Neural crest cell (in vitro differentiated cells): ENCODE results near the gene GMDS. TPM values are rescaled to one million over a fixed set of nuclear protein-coding genes. Genes with fewer than 3 reads are reported as not detected.

ENCODE experiments used
- DNase-seq: peaks from one replicate; pipeline ENCODE4 v3.0.0; 2021; ENCODE audit warnings: low read depth, mixed read lengths, low spot score
- H3K27ac Mint-ChIP-seq: one replicate; pipeline ENCODE4 v1.8.0; 2021; ENCODE audit warnings: mild to moderate bottlenecking, mixed read lengths; ENCODE audit not compliant: unreplicated experiment
- H3K27me3 Mint-ChIP-seq: 2 replicates; pipeline ENCODE4 v1.8.0; 2021; ENCODE audit warnings: low read depth, mild to moderate bottlenecking, mixed read lengths
- H3K36me3 Mint-ChIP-seq: 2 replicates; pipeline ENCODE4 v1.8.0; 2021; ENCODE audit warnings: low read depth, mild to moderate bottlenecking, mixed read lengths
- H3K4me1 Mint-ChIP-seq: 2 replicates; pipeline ENCODE4 v1.8.0; 2021; ENCODE audit warnings: mixed read lengths
- H3K4me3 Mint-ChIP-seq: one replicate; pipeline ENCODE4 v1.8.0; 2021; ENCODE audit warnings: mild to moderate bottlenecking, mixed read lengths
- H3K9me3 Mint-ChIP-seq: 2 replicates; pipeline ENCODE4 v1.8.0; 2021; ENCODE audit warnings: mixed read lengths
- CTCF ChIP-seq: fragments of 200-600 bp; sonication (generic); conservative IDR thresholded peaks from 2 replicates; pipeline ENCODE4 v1.5.0; 2021; ENCODE audit warnings: antibody characterized with exemption, mild to moderate bottlenecking
- total RNA-seq: library from RNA; stranded (reverse); gene quantifications from 2 replicates; pipeline ENCODE4 v1.2.1, GENCODE V29; 2021

GMDS gene
- total RNA-seq, 1 donor from 2014 or later = 16.1 TPM

DNA sequence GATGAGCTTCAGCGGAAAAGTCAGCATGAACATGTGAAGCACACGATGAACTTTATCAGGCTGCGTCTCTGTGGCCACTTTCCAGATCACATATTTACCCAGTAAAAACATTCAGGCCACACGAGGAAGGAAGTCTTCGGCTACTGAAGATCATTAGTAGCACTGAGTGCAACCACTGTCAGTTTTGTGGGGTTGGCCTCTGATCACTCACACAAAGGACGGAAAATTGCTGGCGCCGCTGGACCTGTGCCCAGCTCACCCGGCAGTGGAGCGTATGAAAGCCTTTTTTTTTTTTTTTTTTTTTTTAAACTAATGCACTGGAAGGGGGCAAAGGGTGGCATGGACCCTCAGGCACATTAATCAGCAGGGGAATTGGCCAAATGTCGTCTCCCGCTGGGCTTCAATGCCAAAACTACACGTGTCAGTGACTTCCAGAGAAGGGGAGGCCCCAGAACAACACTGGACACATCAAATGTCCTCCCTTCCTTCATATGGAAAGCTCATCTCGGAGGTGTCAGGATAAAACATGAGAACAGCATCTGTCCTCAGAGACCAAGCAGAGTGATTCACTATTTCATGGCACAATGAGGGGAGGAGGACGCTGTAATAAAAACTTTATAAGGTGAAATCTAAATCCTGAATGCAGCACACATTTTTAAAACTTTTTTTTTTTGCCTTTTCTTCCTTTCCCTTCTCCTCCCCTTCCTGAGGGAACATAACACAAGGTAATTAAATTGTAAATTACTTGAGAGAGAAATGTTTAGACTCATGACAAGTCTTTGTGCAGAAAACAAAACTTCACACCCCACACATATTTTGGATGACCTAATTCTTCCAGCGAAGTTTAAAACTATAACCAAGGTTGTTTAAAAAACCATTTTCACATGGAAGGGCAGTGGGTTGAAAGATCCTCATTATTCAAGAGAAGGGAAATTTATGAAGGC, 412.3 kb downstream of the GMDS start:
- no peak for TF ChIP-seq CTCF
- Mint-ChIP-seq H3K9me3 (peaks cover 10% of the 10 kb centered on the region), H3K36me3 (peaks cover 7% of the 10 kb centered on the region), H3K4me1 (peaks cover 29% of the 10 kb centered on the region), H3K4me3 (no peak overlapping the region), H3K27ac (no peak overlapping the region), H3K27me3 (no peaks in the 10 kb centered on the region)
- DNase-seq = no peak

GRCh38 chr6:1832358-1832757, 413.0 kb downstream of the GMDS start:
- Mint-ChIP-seq H3K4me3 (no peak overlapping the region), H3K27ac (no peak overlapping the region), H3K9me3 (peaks cover 14% of the 10 kb centered on the region), H3K4me1 (peaks cover 21% of the 10 kb centered on the region), H3K36me3 (peaks cover 9% of the 10 kb centered on the region), H3K27me3 (no peaks in the 10 kb centered on the region)
- no peak for DNase-seq
- TF ChIP-seq CTCF = no peak

DNA sequence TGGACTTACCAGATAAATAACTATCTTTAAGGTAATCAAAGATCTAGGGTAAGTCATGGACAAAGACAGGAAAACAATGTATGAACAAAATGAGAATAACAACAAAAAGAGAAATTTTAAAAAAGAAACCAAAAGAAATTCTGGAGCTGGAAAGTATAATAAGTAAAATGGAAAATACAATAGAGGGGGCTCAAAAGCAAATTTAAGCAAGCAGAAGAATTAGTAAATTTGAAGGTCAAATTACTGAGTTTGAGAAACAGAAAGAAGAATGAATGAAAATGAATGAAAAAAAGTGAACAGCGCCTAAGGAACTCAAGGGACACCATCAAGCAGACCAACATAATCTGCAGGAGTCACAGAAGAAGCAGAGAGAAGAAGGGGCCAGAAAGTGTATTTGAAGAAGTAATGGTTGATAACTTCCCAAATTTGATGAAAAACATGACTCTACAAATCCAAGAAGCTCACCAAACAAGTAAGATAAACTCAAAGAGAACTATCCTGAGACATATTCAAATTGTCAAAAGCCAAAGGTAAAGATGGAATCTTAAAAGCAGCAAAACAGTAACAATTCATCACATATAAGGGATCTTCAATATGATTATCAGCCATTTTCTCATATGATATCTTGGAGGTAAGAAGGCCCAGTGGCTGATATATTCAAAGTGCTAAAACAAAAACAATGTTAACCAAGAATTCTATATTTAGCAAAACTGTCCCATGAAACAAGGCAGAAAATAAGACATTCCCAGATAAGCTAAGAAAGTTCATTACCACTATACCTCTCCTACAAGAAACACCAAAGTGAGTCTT, 417.2 kb downstream of the GMDS start:
- Mint-ChIP-seq H3K27me3 (no peaks in the 10 kb centered on the region), H3K4me3 (no peak overlapping the region), H3K4me1 (peaks cover 9% of the 10 kb centered on the region), H3K9me3 (peaks cover 14% of the 10 kb centered on the region), H3K27ac (no peak overlapping the region), H3K36me3 (peaks cover 9% of the 10 kb centered on the region)
- no peak for TF ChIP-seq CTCF
- no peak for DNase-seq

- H3K4me3 Mint-ChIP-seq = no peak overlapping the region
- peaks cover 9% of the 10 kb centered on the region for H3K36me3 Mint-ChIP-seq
Observed at GRCh38 chr6:1825926-1826325, 419.5 kb downstream of the GMDS start.

More at GRCh38 chr6:1825926-1826325, 419.5 kb downstream of the GMDS start:
- no peak for DNase-seq
- H3K27ac Mint-ChIP-seq = no peak overlapping the region
- no peak for TF ChIP-seq CTCF
- H3K4me1 Mint-ChIP-seq = peaks cover 15% of the 10 kb centered on the region
- H3K27me3 Mint-ChIP-seq = no peaks in the 10 kb centered on the region
- H3K9me3 Mint-ChIP-seq = peaks cover 14% of the 10 kb centered on the region
